Stomach smooth muscle (tissue), 2 donors: Measurements from ENCODE around the gene DEAF1.
A peak's percentile ranks its signal among the peaks of the same experiment; 100 is the strongest.

Experiments
- H3K27ac ChIP-seq: one replicate; pipeline ENCODE4 v1.7.0; 2013; ENCODE audit warnings: mild to moderate bottlenecking, low read length, inconsistent platforms
- H3K27me3 ChIP-seq, 2 donors: one replicate each; pipeline ENCODE4 v1.7.0; 2013; ENCODE audit warnings: low read length in 2 of 2; ENCODE audit not compliant: insufficient read depth in 2 of 2, control insufficient read depth in 1 of 2
- H3K36me3 ChIP-seq, 2 donors: one replicate each; pipeline ENCODE4 v1.7.0; 2013; ENCODE audit warnings: low read length in 2 of 2; ENCODE audit not compliant: control insufficient read depth in 2 of 2, insufficient read depth in 2 of 2
- H3K4me1 ChIP-seq: one replicate; pipeline ENCODE4 v1.7.0; 2013; ENCODE audit warnings: low read length; ENCODE audit not compliant: control insufficient read depth, insufficient read depth
- H3K4me3 ChIP-seq, 2 donors: one replicate each; pipeline ENCODE4 v1.7.0; 2013; ENCODE audit warnings: low read length in 2 of 2
- H3K9ac ChIP-seq, 2 donors: one replicate each; pipeline ENCODE4 v1.7.0; 2013; ENCODE audit warnings: low read length in 2 of 2, mild to moderate bottlenecking in 1 of 2
- H3K9me3 ChIP-seq, 2 donors: one replicate each; pipeline ENCODE4 v1.7.0; 2013; ENCODE audit warnings: low read length in 2 of 2; ENCODE audit not compliant: control insufficient read depth in 2 of 2
- donor health status: healthy.
- donor health status: Pancreatic carcinoma.

The DEAF1 gene

DNA sequence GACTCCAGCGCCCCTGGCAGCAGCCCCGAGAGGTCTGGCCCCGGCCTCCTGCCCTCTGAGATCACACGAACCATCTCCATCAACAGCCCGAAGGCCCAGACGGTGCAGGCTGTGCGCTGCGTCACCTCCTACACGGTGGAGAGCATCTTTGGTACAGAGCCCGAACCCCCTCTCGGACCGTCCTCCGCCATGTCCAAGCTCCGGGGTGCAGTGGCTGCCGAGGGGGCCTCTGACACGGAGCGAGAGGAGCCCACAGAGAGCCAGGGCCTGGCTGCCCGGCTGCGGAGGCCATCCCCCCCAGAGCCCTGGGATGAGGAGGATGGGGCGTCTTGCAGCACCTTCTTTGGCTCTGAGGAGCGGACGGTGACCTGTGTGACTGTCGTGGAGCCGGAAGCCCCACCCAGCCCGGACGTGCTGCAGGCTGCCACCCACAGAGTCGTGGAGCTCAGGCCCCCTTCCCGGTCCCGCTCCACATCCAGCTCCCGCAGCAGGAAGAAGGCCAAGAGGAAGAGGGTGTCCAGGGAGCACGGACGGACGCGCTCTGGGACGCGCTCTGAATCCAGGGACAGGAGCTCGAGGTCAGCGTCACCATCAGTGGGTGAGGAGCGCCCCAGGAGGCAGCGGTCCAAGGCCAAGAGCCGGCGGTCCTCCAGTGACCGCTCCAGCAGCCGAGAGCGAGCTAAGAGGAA lies 86.9 kb downstream of the DEAF1 start:
- Histone ChIP-seq H3K27ac (no peak overlapping the region), H3K9me3 (no peaks in the 10 kb centered on the region), H3K9ac (no peak overlapping the region), H3K27me3 (no peaks in the 10 kb centered on the region), H3K4me3 (no peak overlapping the region), H3K36me3 (peaks cover 48% of the 10 kb centered on the region in 2 donors), H3K4me1 (peaks cover 9% of the 10 kb centered on the region)

DNA sequence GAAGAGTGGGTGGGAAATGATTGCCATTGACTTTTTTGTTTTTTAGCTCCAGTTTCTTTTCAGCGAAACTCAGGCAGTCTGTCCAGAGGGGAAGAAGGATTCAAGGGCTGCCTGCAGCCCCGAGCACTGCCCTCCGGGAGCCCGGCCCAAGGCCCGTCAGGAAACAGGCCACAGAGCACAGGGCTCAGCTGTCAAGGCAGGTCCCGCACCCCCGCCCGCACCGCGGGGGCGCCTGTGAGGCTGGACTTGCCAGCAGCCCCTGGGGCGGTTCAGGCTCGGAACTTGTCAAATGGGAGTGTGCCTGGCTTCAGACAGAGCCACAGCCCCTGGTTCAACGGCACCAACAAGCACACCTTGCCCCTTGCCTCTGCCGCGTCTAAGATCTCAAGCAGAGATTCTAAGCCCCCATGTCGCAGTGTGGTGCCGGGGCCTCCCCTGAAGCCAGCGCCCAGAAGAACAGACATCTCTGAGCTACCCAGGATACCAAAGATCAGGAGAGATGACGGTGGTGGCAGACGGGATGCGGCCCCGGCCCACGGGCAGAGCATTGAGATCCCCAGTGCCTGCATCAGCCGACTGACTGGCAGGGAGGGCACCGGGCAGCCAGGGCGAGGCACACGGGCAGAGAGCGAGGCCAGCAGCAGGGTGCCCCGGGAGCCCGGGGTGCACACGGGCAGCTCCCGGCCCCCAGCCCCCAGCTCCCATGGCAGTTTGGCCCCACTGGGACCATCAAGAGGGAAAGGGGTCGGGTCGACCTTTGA lies 87.8 kb downstream of the DEAF1 start:
- Histone ChIP-seq H3K27me3 (no peaks in the 10 kb centered on the region), H3K9me3 (no peaks in the 10 kb centered on the region), H3K27ac (peak overlapping the region; percentile 62), H3K4me1 (peaks cover 9% of the 10 kb centered on the region), H3K4me3 (no peak overlapping the region), H3K9ac (no peak overlapping the region), H3K36me3 (peaks cover 42 to 46% of the 10 kb centered on the region in 2 donors)

DNA sequence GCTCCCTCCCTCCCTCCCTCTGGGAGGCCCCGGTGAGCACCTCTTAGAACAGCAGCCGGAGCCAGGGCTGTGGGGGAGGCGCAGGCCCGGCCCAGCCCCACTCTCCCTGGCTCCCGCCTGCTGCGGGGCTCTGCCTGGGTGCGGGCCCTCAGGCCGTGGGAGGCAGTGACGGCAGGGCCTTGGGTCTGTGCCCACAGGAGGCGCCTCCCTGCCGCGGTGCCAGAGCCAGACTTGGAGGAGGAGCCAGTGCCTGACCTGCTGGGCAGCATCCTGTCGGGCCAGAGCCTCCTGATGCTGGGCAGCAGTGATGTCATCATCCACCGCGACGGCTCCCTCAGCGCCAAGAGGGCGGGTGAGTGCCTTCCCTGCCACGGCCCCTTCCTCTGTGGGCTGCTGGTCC lies 88.8 kb downstream of the DEAF1 start:
- peaks cover 46 to 52% of the 10 kb centered on the region in 2 donors for H3K36me3 ChIP-seq
- H3K9ac ChIP-seq, result no peak overlapping the region
- peak overlapping the region; percentile 62 for H3K27ac ChIP-seq
- H3K27me3 ChIP-seq, result no peaks in the 10 kb centered on the region
- no peaks in the 10 kb centered on the region for H3K9me3 ChIP-seq
- no peak overlapping the region for H3K4me3 ChIP-seq
- H3K4me1 ChIP-seq, result peaks cover 9% of the 10 kb centered on the region

- no peaks in the 10 kb centered on the region for H3K27me3 ChIP-seq
- peaks cover 39 to 50% of the 10 kb centered on the region in 2 donors for H3K36me3 ChIP-seq
- no peak overlapping the region for H3K4me3 ChIP-seq
- H3K9me3 ChIP-seq, result no peaks in the 10 kb centered on the region
- peaks cover 9% of the 10 kb centered on the region for H3K4me1 ChIP-seq
- H3K9ac ChIP-seq, result no peak overlapping the region
- H3K27ac ChIP-seq, result no peak overlapping the region
Measured at GRCh38 chr11:605286-606129, 89.5 kb downstream of the DEAF1 start.

DNA sequence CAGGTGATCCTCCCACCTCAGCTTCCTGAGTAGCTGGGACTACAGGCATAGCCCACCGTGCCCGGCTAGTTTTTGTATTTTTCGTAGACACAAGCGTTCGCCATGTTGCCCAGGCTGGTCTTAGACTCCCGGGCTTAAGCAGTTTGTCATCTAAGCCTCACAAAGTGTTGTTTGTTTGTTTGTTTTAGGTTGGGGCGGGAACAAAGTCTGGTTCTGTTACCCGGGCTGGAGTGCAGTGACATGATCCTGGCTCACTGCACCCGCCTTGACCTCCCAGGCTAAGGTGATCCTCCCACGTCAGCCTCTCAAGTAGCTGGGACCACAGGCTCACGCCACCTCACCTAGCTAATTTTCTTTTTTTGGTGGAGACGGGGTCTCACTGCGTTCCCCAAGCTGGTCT lies 91.9 kb downstream of the DEAF1 start:
- Histone ChIP-seq H3K36me3 (peaks cover 43 to 61% of the 10 kb centered on the region in 2 donors), H3K27ac (no peak overlapping the region), H3K4me3 (no peak overlapping the region), H3K9me3 (no peaks in the 10 kb centered on the region), H3K9ac (no peak overlapping the region), H3K4me1 (peaks cover 9% of the 10 kb centered on the region), H3K27me3 (no peaks in the 10 kb centered on the region)

- H3K9ac ChIP-seq, result no peak overlapping the region
- peaks cover 9% of the 10 kb centered on the region for H3K4me1 ChIP-seq
- H3K4me3 ChIP-seq, result no peak overlapping the region
- no peaks in the 10 kb centered on the region for H3K9me3 ChIP-seq
- H3K36me3 ChIP-seq, result peaks cover 44 to 63% of the 10 kb centered on the region in 2 donors
- H3K27ac ChIP-seq, result no peak overlapping the region
- H3K27me3 ChIP-seq, result no peaks in the 10 kb centered on the region
Measured at GRCh38 chr11:601573-602245, 93.3 kb downstream of the DEAF1 start.

GRCh38 chr11:598005-598680 lies 96.9 kb downstream of the DEAF1 start:
- H3K9me3 ChIP-seq, result no peaks in the 10 kb centered on the region
- H3K36me3 ChIP-seq, result peaks cover 48 to 62% of the 10 kb centered on the region in 2 donors
- H3K4me1 ChIP-seq, result no peaks in the 10 kb centered on the region
- no peak overlapping the region for H3K9ac ChIP-seq
- no peak overlapping the region for H3K27ac ChIP-seq
- H3K27me3 ChIP-seq, result no peaks in the 10 kb centered on the region
- no peak overlapping the region for H3K4me3 ChIP-seq

GRCh38 chr11:597166-597725 lies 97.8 kb downstream of the DEAF1 start:
- Histone ChIP-seq H3K4me1 (no peaks in the 10 kb centered on the region), H3K36me3 (peaks cover 56 to 65% of the 10 kb centered on the region in 2 donors), H3K9ac (no peak overlapping the region), H3K27me3 (no peaks in the 10 kb centered on the region), H3K27ac (no peak overlapping the region), H3K4me3 (no peak overlapping the region), H3K9me3 (no peaks in the 10 kb centered on the region)

DNA sequence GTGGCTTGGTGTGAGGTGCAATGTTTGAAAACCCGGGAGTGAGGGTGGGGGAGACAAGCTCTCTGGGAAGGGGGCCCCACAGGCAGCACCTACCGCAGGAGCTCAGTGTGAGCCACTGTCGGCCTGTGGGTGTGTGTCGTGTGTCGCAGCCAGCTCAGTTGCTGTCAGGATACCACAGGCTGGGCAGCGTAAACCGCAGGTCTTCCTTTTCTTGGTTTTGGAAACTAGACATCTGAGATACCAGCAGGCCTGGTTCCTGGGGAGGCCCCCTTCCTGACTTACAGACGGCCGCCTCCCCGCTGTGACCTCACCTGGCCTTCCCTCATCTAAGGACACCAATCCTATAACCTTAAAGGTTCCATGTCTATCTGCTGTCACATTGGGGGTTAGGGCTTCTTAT lies 98.6 kb downstream of the DEAF1 start:
- H3K27me3 ChIP-seq, result no peaks in the 10 kb centered on the region
- H3K4me1 ChIP-seq, result no peaks in the 10 kb centered on the region
- H3K4me3 ChIP-seq, result no peak overlapping the region
- H3K9me3 ChIP-seq, result no peaks in the 10 kb centered on the region
- no peak overlapping the region for H3K27ac ChIP-seq
- H3K36me3 ChIP-seq, result peaks cover 54 to 60% of the 10 kb centered on the region in 2 donors
- H3K9ac ChIP-seq, result no peak overlapping the region
